ENCODE measurements around the gene CHID1.

The CHID1 gene

DNA sequence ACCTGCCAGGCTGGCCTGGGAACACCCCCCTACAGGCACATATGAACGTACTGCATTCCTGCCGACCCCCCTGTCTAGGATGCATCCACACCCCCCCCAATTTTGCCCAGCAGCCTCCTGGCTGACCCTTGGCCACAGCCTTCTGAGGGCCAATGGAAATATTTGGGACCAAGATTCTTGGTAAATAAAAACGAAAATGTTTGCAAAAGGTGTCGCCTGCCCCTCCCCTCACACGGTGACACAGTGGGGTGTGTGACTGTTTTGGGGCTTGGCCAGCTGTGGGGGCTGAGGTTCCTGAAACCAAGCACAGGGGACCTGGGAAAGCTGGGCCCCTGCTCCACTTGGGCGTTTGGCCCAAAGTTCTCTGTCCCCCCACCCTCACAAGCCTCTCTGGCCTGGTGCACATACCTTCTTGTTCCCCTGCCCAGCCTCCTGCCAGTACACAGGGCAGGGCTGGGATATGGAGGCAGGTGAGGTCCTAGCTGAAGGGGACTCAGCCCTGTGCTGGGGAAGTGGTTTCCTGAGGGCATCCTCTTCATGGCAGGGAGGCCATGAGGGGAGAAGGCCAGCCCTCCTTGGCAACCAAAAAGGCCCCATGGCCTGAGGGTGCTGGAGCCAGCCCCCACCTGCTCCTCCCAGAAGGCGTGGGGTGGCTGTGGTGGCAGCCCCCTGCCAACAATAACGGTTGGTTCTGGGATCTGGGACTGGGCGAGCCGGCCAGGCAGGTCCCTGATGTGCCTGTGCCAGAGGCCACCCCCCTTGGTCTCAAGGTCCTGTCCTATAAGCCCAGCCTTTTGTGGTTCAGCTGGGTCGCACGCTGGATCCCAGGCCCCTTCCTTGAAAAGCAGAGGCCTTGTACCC lies 85.0 kb downstream of the CHID1 start:
- no peak for TF ChIP-seq USF1 (IDR thresholded peaks at IDR 0.05)
- no peak for TF ChIP-seq FOXM1 (IDR thresholded peaks at IDR 0.05; ENCODE audit: borderline replicate concordance, low read depth)
- no peak for TF ChIP-seq CREB1 (IDR thresholded peaks at IDR 0.05; ENCODE audit: low read depth)
- no peak for TF ChIP-seq YY1 (IDR thresholded peaks at IDR 0.05; ENCODE audit: low read depth)
- no peak for TF ChIP-seq ZBTB7A (IDR thresholded peaks at IDR 0.05; ENCODE audit: low read depth)
- no peak for TF ChIP-seq CEBPB (IDR thresholded peaks at IDR 0.05)
- TF ChIP-seq, protein P1, sequence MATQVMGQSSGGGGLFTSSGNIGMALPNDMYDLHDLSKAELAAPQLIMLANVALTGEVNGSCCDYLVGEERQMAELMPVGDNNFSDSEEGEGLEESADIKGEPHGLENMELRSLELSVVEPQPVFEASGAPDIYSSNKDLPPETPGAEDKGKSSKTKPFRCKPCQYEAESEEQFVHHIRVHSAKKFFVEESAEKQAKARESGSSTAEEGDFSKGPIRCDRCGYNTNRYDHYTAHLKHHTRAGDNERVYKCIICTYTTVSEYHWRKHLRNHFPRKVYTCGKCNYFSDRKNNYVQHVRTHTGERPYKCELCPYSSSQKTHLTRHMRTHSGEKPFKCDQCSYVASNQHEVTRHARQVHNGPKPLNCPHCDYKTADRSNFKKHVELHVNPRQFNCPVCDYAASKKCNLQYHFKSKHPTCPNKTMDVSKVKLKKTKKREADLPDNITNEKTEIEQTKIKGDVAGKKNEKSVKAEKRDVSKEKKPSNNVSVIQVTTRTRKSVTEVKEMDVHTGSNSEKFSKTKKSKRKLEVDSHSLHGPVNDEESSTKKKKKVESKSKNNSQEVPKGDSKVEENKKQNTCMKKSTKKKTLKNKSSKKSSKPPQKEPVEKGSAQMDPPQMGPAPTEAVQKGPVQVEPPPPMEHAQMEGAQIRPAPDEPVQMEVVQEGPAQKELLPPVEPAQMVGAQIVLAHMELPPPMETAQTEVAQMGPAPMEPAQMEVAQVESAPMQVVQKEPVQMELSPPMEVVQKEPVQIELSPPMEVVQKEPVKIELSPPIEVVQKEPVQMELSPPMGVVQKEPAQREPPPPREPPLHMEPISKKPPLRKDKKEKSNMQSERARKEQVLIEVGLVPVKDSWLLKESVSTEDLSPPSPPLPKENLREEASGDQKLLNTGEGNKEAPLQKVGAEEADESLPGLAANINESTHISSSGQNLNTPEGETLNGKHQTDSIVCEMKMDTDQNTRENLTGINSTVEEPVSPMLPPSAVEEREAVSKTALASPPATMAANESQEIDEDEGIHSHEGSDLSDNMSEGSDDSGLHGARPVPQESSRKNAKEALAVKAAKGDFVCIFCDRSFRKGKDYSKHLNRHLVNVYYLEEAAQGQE (IDR thresholded peaks at IDR 0.05; ENCODE audit: low read depth) = no peak
- no peak for TF ChIP-seq TCF12 (IDR thresholded peaks at IDR 0.05; ENCODE audit: low read depth)
- no peak for TF ChIP-seq RAD21 (IDR thresholded peaks at IDR 0.05; ENCODE audit: low read depth)
- TF ChIP-seq TAF1 (IDR thresholded peaks at IDR 0.05; ENCODE audit: low read depth) = no peak
- no peak for TF ChIP-seq EP300 (IDR thresholded peaks at IDR 0.05; ENCODE audit: borderline replicate concordance)
- no peak; the same call in 1 of the 2 replicates for TF ChIP-seq NFIC (IDR thresholded peaks at IDR 0.05)
- no peak for TF ChIP-seq EGR1 (IDR thresholded peaks at IDR 0.05)
- TF ChIP-seq TEAD4 (IDR thresholded peaks at IDR 0.05) = no peak
- no peak for TF ChIP-seq MAX (IDR thresholded peaks at IDR 0.05)

DNA sequence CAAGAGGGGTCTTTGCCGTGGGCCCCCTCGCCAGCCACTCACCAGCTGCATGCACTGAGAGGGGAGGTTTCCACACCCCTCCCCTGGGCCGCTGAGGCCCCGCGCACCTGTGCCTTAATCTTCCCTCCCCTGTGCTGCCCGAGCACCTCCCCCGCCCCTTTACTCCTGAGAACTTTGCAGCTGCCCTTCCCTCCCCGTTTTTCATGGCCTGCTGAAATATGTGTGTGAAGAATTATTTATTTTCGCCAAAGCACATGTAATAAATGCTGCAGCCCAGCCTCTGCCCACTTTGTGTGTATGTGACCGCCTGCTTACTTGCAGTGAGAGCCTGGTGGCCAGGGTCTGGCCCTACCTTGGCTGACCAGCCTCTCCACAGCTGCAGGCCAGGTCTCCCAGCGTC lies 85.7 kb downstream of the CHID1 start:
- TF ChIP-seq TAF1 (IDR thresholded peaks at IDR 0.05; ENCODE audit: low read depth) (no peak), RAD21 (IDR thresholded peaks at IDR 0.05; ENCODE audit: low read depth) (no peak), NFIC (IDR thresholded peaks at IDR 0.05) (no peak), MAX (IDR thresholded peaks at IDR 0.05) (no peak), YY1 (IDR thresholded peaks at IDR 0.05; ENCODE audit: low read depth) (no peak), USF1 (IDR thresholded peaks at IDR 0.05) (no peak), EP300 (IDR thresholded peaks at IDR 0.05; ENCODE audit: borderline replicate concordance) (no peak)
- TF ChIP-seq, protein P1 (IDR thresholded peaks at IDR 0.05; ENCODE audit: low read depth) = no peak

GRCh38 chr11:824292-824880 lies 86.2 kb downstream of the CHID1 start:
- TF ChIP-seq CEBPB (IDR thresholded peaks at IDR 0.05) (no peak), USF1 (IDR thresholded peaks at IDR 0.05) (no peak)

DNA sequence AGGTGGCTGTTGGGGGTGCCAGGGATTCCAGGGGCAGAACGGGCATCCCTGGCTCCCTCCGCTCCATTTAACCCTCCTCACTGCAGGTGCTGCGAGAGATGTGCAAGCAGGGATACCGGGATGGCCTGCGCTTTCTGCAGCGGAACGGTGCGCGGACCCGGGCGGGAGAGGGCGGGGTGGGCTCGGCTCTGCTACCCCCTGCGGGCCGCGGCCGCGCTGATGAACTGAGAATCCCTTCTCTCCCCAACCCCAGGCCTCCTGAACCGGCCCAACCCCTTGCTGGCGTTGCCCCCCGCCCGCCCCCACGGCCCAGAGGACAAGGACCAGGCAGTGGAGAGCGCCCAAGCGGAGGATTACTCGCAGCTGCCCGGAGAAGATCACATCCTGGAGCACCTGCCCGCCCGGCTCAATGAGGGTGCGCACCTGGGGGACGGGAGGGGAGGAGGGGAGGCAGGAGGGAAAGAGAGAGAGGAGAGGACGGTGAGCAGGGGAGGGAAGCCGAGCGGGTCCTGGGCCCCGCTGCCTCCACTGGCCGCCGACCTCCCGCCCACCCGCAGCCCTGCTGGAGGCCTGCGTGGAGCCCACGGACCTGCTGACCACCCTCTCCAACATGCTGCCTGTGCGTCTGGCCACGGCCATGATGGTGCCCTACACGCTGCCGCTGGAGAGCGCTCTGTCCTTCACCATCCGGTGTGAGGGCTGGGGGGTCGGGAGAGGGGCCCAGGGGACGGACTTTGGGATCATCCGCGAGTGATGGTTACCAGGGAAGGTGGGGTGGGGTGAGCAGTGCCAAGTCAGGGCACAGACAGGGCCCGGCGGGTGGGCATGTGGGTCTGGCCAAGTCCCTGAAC lies 86.9 kb downstream of the CHID1 start:
- TF ChIP-seq CREB1 (IDR thresholded peaks at IDR 0.05; ENCODE audit: low read depth) (no peak), ZBTB7A (IDR thresholded peaks at IDR 0.05; ENCODE audit: low read depth) (no peak), TCF12 (IDR thresholded peaks at IDR 0.05; ENCODE audit: low read depth) (no peak), TEAD4 (IDR thresholded peaks at IDR 0.05) (no peak), FOXM1 (IDR thresholded peaks at IDR 0.05; ENCODE audit: borderline replicate concordance, low read depth) (no peak), RAD21 (IDR thresholded peaks at IDR 0.05; ENCODE audit: low read depth) (no peak), EGR1 (IDR thresholded peaks at IDR 0.05) (no peak), TAF1 (IDR thresholded peaks at IDR 0.05; ENCODE audit: low read depth) (no peak), YY1 (IDR thresholded peaks at IDR 0.05; ENCODE audit: low read depth) (no peak), USF1 (IDR thresholded peaks at IDR 0.05) (no peak), EP300 (IDR thresholded peaks at IDR 0.05; ENCODE audit: borderline replicate concordance) (no peak), CEBPB (IDR thresholded peaks at IDR 0.05) (no peak), MAX (IDR thresholded peaks at IDR 0.05) (no peak), NFIC (IDR thresholded peaks at IDR 0.05) (no peak)
- TF ChIP-seq, protein P1 (IDR thresholded peaks at IDR 0.05; ENCODE audit: low read depth) = no peak
